ENCODE measurements around the gene CEACAM16.

GRCh38 chr19:44752816-44753625 is 54.1 kb downstream of the CEACAM16 start:
- TF ChIP-seq, protein P1, sequence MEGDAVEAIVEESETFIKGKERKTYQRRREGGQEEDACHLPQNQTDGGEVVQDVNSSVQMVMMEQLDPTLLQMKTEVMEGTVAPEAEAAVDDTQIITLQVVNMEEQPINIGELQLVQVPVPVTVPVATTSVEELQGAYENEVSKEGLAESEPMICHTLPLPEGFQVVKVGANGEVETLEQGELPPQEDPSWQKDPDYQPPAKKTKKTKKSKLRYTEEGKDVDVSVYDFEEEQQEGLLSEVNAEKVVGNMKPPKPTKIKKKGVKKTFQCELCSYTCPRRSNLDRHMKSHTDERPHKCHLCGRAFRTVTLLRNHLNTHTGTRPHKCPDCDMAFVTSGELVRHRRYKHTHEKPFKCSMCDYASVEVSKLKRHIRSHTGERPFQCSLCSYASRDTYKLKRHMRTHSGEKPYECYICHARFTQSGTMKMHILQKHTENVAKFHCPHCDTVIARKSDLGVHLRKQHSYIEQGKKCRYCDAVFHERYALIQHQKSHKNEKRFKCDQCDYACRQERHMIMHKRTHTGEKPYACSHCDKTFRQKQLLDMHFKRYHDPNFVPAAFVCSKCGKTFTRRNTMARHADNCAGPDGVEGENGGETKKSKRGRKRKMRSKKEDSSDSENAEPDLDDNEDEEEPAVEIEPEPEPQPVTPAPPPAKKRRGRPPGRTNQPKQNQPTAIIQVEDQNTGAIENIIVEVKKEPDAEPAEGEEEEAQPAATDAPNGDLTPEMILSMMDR (conservative IDR thresholded peaks at IDR 0.05) = no peak
- no peak for TF ChIP-seq EZH2 (IDR thresholded peaks at IDR 0.05; ENCODE audit: low read depth)
